Breast epithelium (tissue), 3 donors: ENCODE results near the gene MINPP1.

Experiments
- CTCF ChIP-seq, 3 donors: fragments of 450-650 bp; IDR thresholded peaks; one replicate each; pipeline ENCODE4 v1.5.1; 2016 to 2017; ENCODE audit warnings: antibody characterized with exemption in 3 of 3, mild to moderate bottlenecking in 3 of 3, moderate library complexity in 3 of 3
- POLR2A ChIP-seq: fragments of 450-650 bp; IDR thresholded peaks from one replicate; pipeline ENCODE4 v1.6.1; 2016; ENCODE audit warnings: antibody characterized with exemption, mild to moderate bottlenecking, moderate library complexity
- POLR2AphosphoS5 ChIP-seq, 3 donors: sonication (generic); formaldehyde crosslinking; IDR thresholded peaks; one replicate each; pipeline ENCODE4 v1.6.1; 2017; ENCODE audit warnings: antibody characterized with exemption in 3 of 3

- no peak for TF ChIP-seq CTCF (IDR thresholded peaks at IDR 0.05)
- no peak for TF ChIP-seq POLR2A
- no peak for TF ChIP-seq POLR2AphosphoS5 (IDR thresholded peaks at IDR 0.05)
Observed at GRCh38 chr10:87511526-87511925, 6.8 kb downstream of the MINPP1 start.
